ENCODE data around the gene IL20.

IL20 gene

GRCh38 chr1:206864939-206865671, at the start of gene IL20:
IL20 (plus strand) TSS chr1:206865623; CDS start chr1:206865853, 230 bp downstream.
- DNase-seq = peak; percentile 53

GRCh38 chr1:206816390-206817287, 48.8 kb upstream of the IL20 start:
- DNase-seq = peak; percentile 3

- no peak for DNase-seq
Observed at GRCh38 chr1:206821493-206821892, 43.9 kb upstream of the IL20 start.

- no peak for DNase-seq
Observed at GRCh38 chr1:206823727-206824126, 41.7 kb upstream of the IL20 start.

GRCh38 chr1:206824331-206824730, 41.1 kb upstream of the IL20 start:
- DNase-seq = no peak

GRCh38 chr1:206826394-206826793, 39.0 kb upstream of the IL20 start:
- no peak for DNase-seq

- DNase-seq = no peak
Observed at GRCh38 chr1:206828061-206828460, 37.4 kb upstream of the IL20 start.

GRCh38 chr1:206828765-206829164, 36.7 kb upstream of the IL20 start:
- DNase-seq = no peak

- no peak for DNase-seq
Observed at GRCh38 chr1:206829282-206829681, 36.1 kb upstream of the IL20 start.

GRCh38 chr1:206829875-206830274, 35.5 kb upstream of the IL20 start:
- DNase-seq = no peak

- no peak for DNase-seq
Observed at GRCh38 chr1:206831650-206832049, 33.8 kb upstream of the IL20 start.

GRCh38 chr1:206832352-206832880, 33.0 kb upstream of the IL20 start:
- DNase-seq = no peak

GRCh38 chr1:206833106-206833680, 32.2 kb upstream of the IL20 start:
- no peak for DNase-seq

- DNase-seq = no peak
Observed at GRCh38 chr1:206833801-206834200, 31.6 kb upstream of the IL20 start.

- DNase-seq = no peak
Observed at GRCh38 chr1:206834217-206834616, 31.2 kb upstream of the IL20 start.

- no peak for DNase-seq
Observed at GRCh38 chr1:206834711-206835110, 30.7 kb upstream of the IL20 start.

- no peak for DNase-seq
Observed at GRCh38 chr1:206835186-206835585, 30.2 kb upstream of the IL20 start.

- no peak for DNase-seq
Observed at GRCh38 chr1:206836111-206836510, 29.3 kb upstream of the IL20 start.

GRCh38 chr1:206839006-206839560, 26.3 kb upstream of the IL20 start:
- DNase-seq = no peak

- no peak for DNase-seq
Observed at GRCh38 chr1:206839857-206840256, 25.6 kb upstream of the IL20 start.

GRCh38 chr1:206841609-206842323, 23.7 kb upstream of the IL20 start:
- DNase-seq = no peak

- peak; percentile 16 for DNase-seq
Observed at GRCh38 chr1:206842854-206843253, 22.6 kb upstream of the IL20 start.
